Naive thymus-derived CD8-positive, alpha-beta T cell (primary cell): ENCODE measurements around the gene CREB3. TPM values are rescaled to one million over a fixed set of nuclear protein-coding genes. Genes with fewer than 3 reads are reported as not detected.

Experiments
- ATAC-seq, 2 donors: fragments of 150-1000 bp; cut with Tn5 transposase in 1 of 2; sonication (Bioruptor Pico), chemical (Tn5 transposase) in 1 of 2; 1 replicate in 1 of 2; 2 replicates in 1 of 2; pipeline ENCODE4 v1.10.0; 2021; ENCODE audit warnings: mild to moderate bottlenecking in 2 of 2, moderate library complexity in 2 of 2
- POLR2A ChIA-PET: fragments of 350-600 bp; sonication (Branson Sonifier 250); formaldehyde crosslinking; loops from one replicate; lab custom pipeline; 2021; ENCODE audit warnings: antibody characterized with exemption; lab: Charles Lee
- DNase-seq, 10 donors: peaks; one replicate each; pipeline versions ENCODE4 v3.0.0 to v3.0.0-alpha.2; 2020 to 2022
- H3K27ac Mint-ChIP-seq, 10 donors: one replicate each; pipeline ENCODE4 v1.8.0; 2020 to 2022; ENCODE audit warnings: mild to moderate bottlenecking in 10 of 10, mixed read lengths in 10 of 10, moderate library complexity in 4 of 10, inconsistent platforms in 1 of 10
- H3K27me3 Mint-ChIP-seq, 5 donors: one replicate each; pipeline ENCODE4 v1.8.0; 2021 to 2022; ENCODE audit warnings: mixed read lengths in 5 of 5
- H3K36me3 Mint-ChIP-seq, 3 donors: one replicate each; pipeline ENCODE4 v1.8.0; 2020 to 2022; ENCODE audit warnings: mixed read lengths in 3 of 3, mild to moderate bottlenecking in 2 of 3, inconsistent platforms in 1 of 3
- H3K4me1 Mint-ChIP-seq, 4 donors: one replicate each; pipeline ENCODE4 v1.8.0; 2021 to 2022; ENCODE audit warnings: mixed read lengths in 4 of 4
- H3K4me3 Mint-ChIP-seq, 10 donors: one replicate each; pipeline ENCODE4 v1.8.0; 2020 to 2022; ENCODE audit warnings: mild to moderate bottlenecking in 10 of 10, mixed read lengths in 10 of 10, moderate library complexity in 6 of 10, inconsistent platforms in 1 of 10
- H3K9me3 Mint-ChIP-seq, 9 donors: one replicate each; pipeline ENCODE4 v1.8.0; 2020 to 2022; ENCODE audit warnings: mixed read lengths in 9 of 9, mild to moderate bottlenecking in 3 of 9, inconsistent platforms in 1 of 9, moderate library complexity in 1 of 9
- polyA plus RNA-seq, 3 donors: library from polyadenylated mRNA; unstranded; fragments of 300-500 nt; fragmentation: Illumina TruSeq; gene quantifications; one replicate each; pipeline ENCODE4 v1.2.3, GENCODE V29; 2021
- total RNA-seq, 8 experiments: library from RNA in 2 of 8; stranded (reverse) in 2 of 8; gene quantifications; one replicate each; pipeline ENCODE4 v1.2.3 and lab custom pipeline; 2021 to 2026

Gene CREB3
- total and polyA plus RNA-seq, 5 experiments from 2014 or later: 17.1 to 40.3 (median 29.8) TPM

DNA sequence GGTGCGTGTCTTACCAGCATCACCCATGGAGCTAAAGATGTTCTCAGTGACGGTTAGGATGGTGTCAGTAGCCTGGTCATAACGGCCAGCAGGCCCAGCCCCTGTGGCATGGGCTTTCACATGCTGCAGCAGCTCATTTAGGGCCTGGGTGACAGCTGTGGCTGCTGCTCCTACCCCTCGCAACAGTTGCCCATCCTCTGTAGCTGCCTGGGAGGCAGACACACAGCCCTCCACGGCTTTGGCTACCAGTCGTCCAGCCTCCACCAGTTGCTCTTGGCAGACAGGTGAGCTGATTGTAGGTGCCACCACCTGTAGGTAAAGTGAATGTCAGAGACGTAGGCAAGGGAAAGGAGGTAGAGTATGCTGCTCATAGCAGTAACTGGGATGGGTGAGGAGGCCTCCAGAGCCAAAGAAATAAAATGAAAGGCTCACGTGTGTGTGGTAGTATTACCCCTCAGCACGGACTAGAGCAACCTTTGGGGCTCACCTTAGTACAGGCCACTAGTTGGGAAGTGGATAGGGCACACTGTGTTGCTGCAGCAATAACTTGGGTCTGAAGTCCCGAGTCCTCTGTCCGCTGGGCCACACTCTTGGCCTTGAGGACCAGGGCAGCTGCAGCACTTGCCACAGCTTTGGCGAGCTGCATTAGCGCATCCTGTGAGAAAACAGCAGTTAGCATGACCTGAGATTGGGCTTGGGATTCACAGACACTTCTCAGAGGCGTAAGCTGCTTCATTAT, 15.2 kb upstream of the CREB3 start:
- peak overlapping the region in 2 of 10 donors; percentile 56 to 80 for H3K27ac Mint-ChIP-seq
- no peak overlapping the region for H3K4me3 Mint-ChIP-seq
- H3K36me3 Mint-ChIP-seq: peaks cover 0 to 100% (median 24%) of the 10 kb centered on the region in 3 donors

GRCh38 chr9:35718721-35719511, 13.6 kb upstream of the CREB3 start:
- POLR2A ChIA-PET: no interaction called here
- peaks cover 0 to 13% (median 9%) of the 10 kb centered on the region in 4 donors for H3K4me1 Mint-ChIP-seq
- no peaks in the 10 kb centered on the region for H3K27me3 Mint-ChIP-seq
- H3K4me3 Mint-ChIP-seq: no peak overlapping the region
- DNase-seq (peak in 1 of 10 donors; percentile 9), ATAC-seq (peak in 1 of 2 donors; percentile 73)
- H3K9me3 Mint-ChIP-seq: no peaks in the 10 kb centered on the region
- peaks cover 0 to 99% (median 24%) of the 10 kb centered on the region in 3 donors for H3K36me3 Mint-ChIP-seq
- peak overlapping the region in 1 of 10 donors; percentile 83 for H3K27ac Mint-ChIP-seq

More for the DNA sequence above, 15.2 kb upstream of the CREB3 start:
- Mint-ChIP-seq H3K9me3 (no peaks in the 10 kb centered on the region), H3K27me3 (no peaks in the 10 kb centered on the region), H3K4me1 (peaks cover 0 to 13% (median 9%) of the 10 kb centered on the region in 4 donors)
- ATAC-seq: no peak
- POLR2A ChIA-PET: interaction anchor here (2.1 kb wide), 1 partner anchor 15 kb away, joined by 5 read pairs; the partner anchor contains the start of genes CREB3 and TLN1
- no peak for DNase-seq

DNA sequence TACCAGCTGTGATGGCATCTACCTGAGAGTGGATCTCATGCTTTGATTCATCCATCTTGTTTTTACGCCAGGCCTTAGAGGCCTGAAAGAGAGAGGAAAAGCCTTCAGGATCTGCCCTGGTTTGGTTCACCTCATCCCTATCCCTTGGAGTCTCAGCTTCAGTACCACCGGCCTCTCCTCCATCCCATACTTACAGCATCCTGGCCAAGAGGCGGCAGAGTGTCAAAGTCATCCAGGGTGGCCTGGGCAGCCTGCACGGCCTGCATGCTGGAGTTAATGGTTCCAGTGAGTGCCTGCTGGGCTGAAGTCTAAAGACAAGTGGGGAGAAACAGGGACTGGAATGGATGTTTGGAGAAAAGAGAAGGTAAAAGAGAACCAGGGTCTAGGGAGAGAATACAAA, 12.9 kb upstream of the CREB3 start:
- Mint-ChIP-seq H3K36me3 (peaks cover 0 to 99% (median 24%) of the 10 kb centered on the region in 3 donors), H3K27me3 (no peaks in the 10 kb centered on the region), H3K9me3 (no peaks in the 10 kb centered on the region), H3K4me1 (peaks cover 3 to 13% (median 10%) of the 10 kb centered on the region in 4 donors), H3K4me3 (no peak overlapping the region), H3K27ac (peak overlapping the region in 3 of 10 donors; percentile 27 to 83 (median 50))
- ATAC-seq (no peak), DNase-seq (no peak)
- POLR2A ChIA-PET: no interaction called here

GRCh38 chr9:35723426-35723825, 9.0 kb upstream of the CREB3 start:
- no peaks in the 10 kb centered on the region for H3K27me3 Mint-ChIP-seq
- H3K4me1 Mint-ChIP-seq: peaks cover 4 to 15% (median 10%) of the 10 kb centered on the region in 4 donors
- H3K27ac Mint-ChIP-seq: no peak overlapping the region
- POLR2A ChIA-PET: no interaction called here
- DNase-seq: no peak
- peaks cover 0 to 82% (median 12%) of the 10 kb centered on the region in 3 donors for H3K36me3 Mint-ChIP-seq
- ATAC-seq: no peak
- H3K9me3 Mint-ChIP-seq: no peaks in the 10 kb centered on the region
- no peak overlapping the region for H3K4me3 Mint-ChIP-seq

DNA sequence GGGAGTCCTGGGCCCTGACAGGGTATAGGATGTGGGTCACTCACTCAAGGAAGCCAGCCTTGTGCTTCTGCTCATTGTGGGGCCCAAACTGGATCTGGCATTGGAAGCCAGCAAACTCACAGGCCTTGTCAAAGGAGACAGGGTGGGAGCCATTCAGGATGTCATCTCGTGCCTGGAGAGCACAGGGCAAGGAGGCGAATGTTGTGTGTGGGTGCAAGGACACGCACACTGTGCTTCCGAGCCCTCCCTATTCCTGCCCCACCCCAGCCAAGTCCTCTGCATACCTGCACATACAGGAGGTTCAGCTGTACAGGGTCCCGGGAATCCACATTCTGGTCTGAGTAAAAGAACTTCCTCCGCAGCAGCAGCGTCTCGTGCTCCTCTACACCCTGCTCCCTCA, 8.6 kb upstream of the CREB3 start:
- no peaks in the 10 kb centered on the region for H3K9me3 Mint-ChIP-seq
- POLR2A ChIA-PET: no interaction called here
- DNase-seq (no peak), ATAC-seq (no peak)
- H3K27me3 Mint-ChIP-seq: no peaks in the 10 kb centered on the region
- peak overlapping the region in 1 of 10 donors; percentile 37 for H3K27ac Mint-ChIP-seq
- H3K4me1 Mint-ChIP-seq: peaks cover 4 to 15% (median 9%) of the 10 kb centered on the region in 4 donors
- H3K4me3 Mint-ChIP-seq: no peak overlapping the region
- peaks cover 0 to 77% (median 11%) of the 10 kb centered on the region in 3 donors for H3K36me3 Mint-ChIP-seq

- peak overlapping the region in 1 of 10 donors; percentile 13 for H3K27ac Mint-ChIP-seq
- POLR2A ChIA-PET: interaction anchor here (1.6 kb wide), 1 partner anchor 21 kb away, joined by 5 read pairs; no protein-coding TSS in a partner anchor
- H3K4me1 Mint-ChIP-seq: peaks cover 4 to 18% (median 5%) of the 10 kb centered on the region in 4 donors
- no peaks in the 10 kb centered on the region for H3K27me3 Mint-ChIP-seq
- ATAC-seq (no peak), DNase-seq (no peak)
- H3K36me3 Mint-ChIP-seq: peaks cover 0 to 62% (median 7%) of the 10 kb centered on the region in 3 donors
- no peaks in the 10 kb centered on the region for H3K9me3 Mint-ChIP-seq
- no peak overlapping the region for H3K4me3 Mint-ChIP-seq
Measured at GRCh38 chr9:35725362-35725761, 7.1 kb upstream of the CREB3 start.

DNA sequence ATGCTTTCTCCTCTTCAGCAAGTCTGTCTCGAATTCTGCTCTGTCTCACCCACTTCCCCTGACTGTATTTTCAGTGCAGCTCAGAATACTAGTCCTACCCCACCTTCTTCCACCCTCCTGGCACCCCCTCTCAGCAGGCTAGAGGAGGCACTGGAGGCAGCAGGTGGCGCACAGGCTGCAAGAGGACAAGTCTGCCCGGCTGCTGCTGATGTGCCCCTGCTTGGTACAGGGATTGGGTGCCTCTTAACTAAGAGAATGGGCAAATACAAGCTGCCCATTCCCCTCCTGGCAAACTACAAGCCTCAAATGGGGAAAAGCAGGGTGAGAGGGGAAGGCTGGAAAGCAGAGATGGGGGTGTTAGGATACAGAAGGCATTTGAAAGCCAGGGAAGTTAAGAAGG, 5.5 kb upstream of the CREB3 start:
- Mint-ChIP-seq H3K36me3 (peaks cover 0 to 47% (median 0%) of the 10 kb centered on the region in 3 donors), H3K9me3 (no peaks in the 10 kb centered on the region), H3K4me3 (peak overlapping the region in 4 of 10 donors; percentile 51 to 81 (median 66)), H3K4me1 (peaks cover 0 to 25% (median 5%) of the 10 kb centered on the region in 4 donors), H3K27me3 (no peaks in the 10 kb centered on the region), H3K27ac (peak overlapping the region in 6 of 10 donors; percentile 3 to 89 (median 80))
- DNase-seq (peak in 9 of 10 donors; percentile 29 to 79 (median 51)), ATAC-seq (peak; percentile 63 to 80)
- POLR2A ChIA-PET: interaction anchor here (0.6 to 3.3 kb wide), 10 partner anchors 11 to 122 kb away, joined by 3 to 14 read pairs (median 4); partner anchors contain the start of genes CCDC107, RGP1, RMRP and SIT1

DNA sequence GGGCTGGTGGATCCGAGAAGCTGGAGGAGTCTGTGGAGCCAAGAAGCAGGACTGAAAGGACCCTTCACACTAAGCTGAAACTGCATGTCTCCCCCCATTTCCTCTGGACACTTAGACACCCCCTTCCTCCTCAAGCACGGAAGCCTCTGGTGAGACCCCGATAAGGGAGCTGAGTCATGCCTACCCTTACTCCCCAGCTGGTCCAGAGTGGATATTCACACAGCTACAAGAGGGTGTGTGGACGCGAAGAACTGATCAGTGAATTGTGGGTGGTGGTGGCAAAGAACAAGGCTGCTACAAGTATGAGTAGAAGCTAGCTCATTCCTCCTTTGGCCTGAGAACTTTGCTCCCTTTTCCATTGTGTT, 4.8 kb upstream of the CREB3 start:
- H3K4me3 Mint-ChIP-seq: no peak overlapping the region
- DNase-seq (peak in 1 of 10 donors; percentile 47), ATAC-seq (no peak)
- peak overlapping the region in 1 of 10 donors; percentile 7 for H3K27ac Mint-ChIP-seq
- H3K4me1 Mint-ChIP-seq: peaks cover 4 to 27% (median 8%) of the 10 kb centered on the region in 4 donors
- no peaks in the 10 kb centered on the region for H3K27me3 Mint-ChIP-seq
- H3K36me3 Mint-ChIP-seq: peaks cover 0 to 39% (median 0%) of the 10 kb centered on the region in 3 donors
- H3K9me3 Mint-ChIP-seq: no peaks in the 10 kb centered on the region
- POLR2A ChIA-PET: interaction anchor here (1.2 to 3.3 kb wide), 9 partner anchors 17 to 112 kb away, joined by 3 to 17 read pairs (median 7); partner anchors contain the start of genes CCDC107, RGP1, RMRP and SIT1

DNA sequence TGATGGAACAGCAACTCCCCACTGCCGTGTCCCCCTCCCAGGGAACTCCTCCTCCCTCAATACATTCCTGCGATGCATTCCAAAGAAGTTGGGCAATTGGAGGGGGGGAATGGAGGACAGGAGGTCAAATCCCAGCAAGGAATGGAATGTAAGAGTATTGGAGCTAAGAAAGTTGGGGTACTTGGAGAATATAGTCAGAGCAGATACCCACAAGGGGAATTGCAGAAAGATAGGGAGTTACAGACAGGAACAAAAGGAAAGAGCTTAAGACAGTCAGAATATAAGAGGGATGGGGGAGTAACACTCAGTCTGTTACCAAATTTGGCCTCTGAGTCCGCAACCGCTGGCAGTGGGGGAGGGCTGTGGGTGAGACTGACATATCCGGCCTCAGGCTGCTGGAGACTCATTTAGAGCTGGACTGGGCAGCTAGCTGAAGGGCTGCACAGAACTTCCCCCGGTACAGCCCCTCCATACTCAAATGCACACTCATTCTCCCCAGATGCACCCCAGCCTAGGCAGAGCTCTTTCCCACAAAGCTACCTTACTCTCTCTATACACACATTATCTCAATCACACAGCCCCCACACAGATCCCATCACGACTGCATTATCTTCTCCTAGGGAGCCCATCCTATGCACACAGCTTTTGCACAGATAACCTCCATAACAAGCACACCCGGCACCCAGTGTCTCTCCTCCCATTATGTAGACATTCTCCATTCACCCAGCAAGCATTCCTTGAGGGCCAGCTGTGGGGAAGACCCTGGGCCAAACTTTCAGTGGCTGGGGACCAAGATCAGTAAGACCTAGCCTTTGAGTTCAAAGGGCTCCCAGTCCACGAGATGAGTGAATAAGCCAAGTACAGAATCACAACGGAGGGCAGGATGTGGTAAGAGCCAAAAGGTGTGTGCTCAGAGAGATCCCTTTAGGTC, 4.2 kb upstream of the CREB3 start:
- Mint-ChIP-seq H3K27ac (no peak overlapping the region), H3K4me3 (no peak overlapping the region), H3K9me3 (no peaks in the 10 kb centered on the region), H3K27me3 (no peaks in the 10 kb centered on the region), H3K4me1 (peaks cover 10 to 32% (median 14%) of the 10 kb centered on the region in 4 donors), H3K36me3 (peaks cover 0 to 33% (median 0%) of the 10 kb centered on the region in 3 donors)
- no peak for ATAC-seq
- peak in 4 of 10 donors; percentile 35 to 44 (median 42) for DNase-seq
- POLR2A ChIA-PET: interaction anchor here (0.5 to 3.3 kb wide), 11 partner anchors 16 to 113 kb away, joined by 3 to 17 read pairs (median 4); partner anchors contain the start of genes CCDC107, RGP1, RMRP and SIT1

GRCh38 chr9:35729101-35729500, 3.4 kb upstream of the CREB3 start:
- H3K27ac Mint-ChIP-seq: no peak overlapping the region
- POLR2A ChIA-PET: interaction anchor here (1.1 to 3.3 kb wide), 5 partner anchors 19 to 112 kb away, joined by 3 to 17 read pairs (median 6); partner anchors contain the start of genes CCDC107 and RMRP
- peaks cover 12 to 33% (median 21%) of the 10 kb centered on the region in 4 donors for H3K4me1 Mint-ChIP-seq
- ATAC-seq (no peak), DNase-seq (peak in 1 of 10 donors; percentile 4)
- no peaks in the 10 kb centered on the region for H3K9me3 Mint-ChIP-seq
- H3K4me3 Mint-ChIP-seq: no peak overlapping the region
- H3K27me3 Mint-ChIP-seq: no peaks in the 10 kb centered on the region
- peaks cover 0 to 26% (median 0%) of the 10 kb centered on the region in 3 donors for H3K36me3 Mint-ChIP-seq
